Endometrial microvascular endothelial cells (primary cell): Measurements from ENCODE around the gene SETD4. TPM values are rescaled to one million over a fixed set of nuclear protein-coding genes. Genes with fewer than 3 reads are reported as not detected.
"Not testable (repeated sequence)": the region's sequence is repeated elsewhere in the genome, so short reads cannot be mapped to it uniquely, and the experiment has no call there.

Experiments used
- in situ Hi-C: cut with HindIII; loops from 2 replicates; pipeline ENCODE4 v1.10.0; 2017; ENCODE audit warnings: low sequenced_read_pairs, low pct_unique_long_range_greater_than_20kb; ENCODE audit errors: inconsistent ontology term
- total RNA-seq: library from RNA; depleted of rRNA; stranded (reverse); fragments of >200 nt; gene quantifications from one replicate; pipeline ENCODE4 v1.2.3, GENCODE V29; 2015; ENCODE audit errors: inconsistent ontology term

The SETD4 gene
- 25.9 TPM for total RNA-seq

- in situ Hi-C loops: no loop called here
These were observed at the start of gene SETD4 for GRCh38 chr21:36060159-36060921. SETD4 (minus strand) TSS chr21:36060526; CDS start chr21:36058888, 1,638 bp downstream.

- in situ Hi-C loops: no loop called here
These were observed 49.5 kb upstream of the SETD4 start for GRCh38 chr21:36109868-36110267.

DNA sequence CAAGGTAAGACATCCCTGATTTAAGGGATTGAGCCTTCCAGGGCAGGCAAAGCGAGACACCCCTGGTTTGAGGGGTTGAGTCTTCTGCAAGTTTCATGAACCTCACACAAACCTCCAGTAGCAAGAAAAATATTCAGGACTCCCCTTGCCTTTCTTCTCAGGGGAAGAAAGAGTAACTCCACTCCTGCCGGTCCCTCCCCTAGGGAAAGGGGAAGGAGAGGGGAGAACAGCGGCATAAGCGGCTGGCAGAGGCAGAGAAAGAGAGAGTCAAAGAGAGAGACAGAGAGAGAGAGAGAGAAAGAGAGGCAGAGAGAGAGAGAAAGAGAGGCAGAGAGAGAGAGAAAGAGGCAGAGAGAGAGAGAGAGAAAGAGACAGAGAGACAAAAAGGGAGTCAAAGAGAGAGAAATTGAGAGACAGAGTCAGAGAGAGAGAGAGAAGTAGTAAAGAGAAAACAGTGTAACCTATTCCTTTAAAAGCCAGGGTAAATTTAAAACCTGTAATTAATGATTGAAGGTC, 45.1 kb upstream of the SETD4 start:
- in situ Hi-C loops: no loop called here

GRCh38 chr21:36104317-36105300, 44.3 kb upstream of the SETD4 start:
- in situ Hi-C loops: no loop called here

GRCh38 chr21:36103434-36103833, 43.1 kb upstream of the SETD4 start:
- in situ Hi-C loops: no loop called here

DNA sequence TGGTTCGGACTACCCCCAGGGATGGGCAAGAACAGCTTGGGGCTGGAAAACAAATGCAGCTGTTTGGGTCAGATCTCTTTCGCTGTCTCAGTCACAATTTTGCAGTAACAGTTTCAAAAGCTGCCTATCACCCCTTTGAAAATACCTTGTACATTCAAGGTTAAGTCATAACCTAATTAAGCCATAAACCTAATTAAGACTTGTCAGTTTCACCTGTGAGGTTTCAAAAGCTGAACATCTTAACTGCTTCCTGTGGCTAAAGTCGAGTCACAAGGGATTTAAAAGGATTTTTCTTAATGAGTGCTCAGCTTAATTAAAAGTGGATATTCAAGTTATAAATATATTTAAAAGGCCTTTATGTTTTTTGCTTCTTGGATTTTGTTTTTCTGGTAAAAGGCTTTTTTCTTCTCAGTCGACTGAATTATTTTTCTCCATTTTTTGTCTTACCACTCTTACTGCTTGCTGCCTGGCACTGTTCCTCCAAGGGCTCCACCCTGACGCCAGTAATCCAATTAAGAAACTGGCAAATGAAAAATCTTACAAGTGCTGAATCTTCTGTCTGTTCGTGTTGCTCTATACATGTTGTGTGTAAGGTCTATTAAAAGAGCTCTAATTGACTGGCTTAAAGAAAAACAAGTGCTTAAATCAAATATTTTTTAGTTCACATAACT, 40.8 kb upstream of the SETD4 start:
- in situ Hi-C loops: no loop called here

DNA sequence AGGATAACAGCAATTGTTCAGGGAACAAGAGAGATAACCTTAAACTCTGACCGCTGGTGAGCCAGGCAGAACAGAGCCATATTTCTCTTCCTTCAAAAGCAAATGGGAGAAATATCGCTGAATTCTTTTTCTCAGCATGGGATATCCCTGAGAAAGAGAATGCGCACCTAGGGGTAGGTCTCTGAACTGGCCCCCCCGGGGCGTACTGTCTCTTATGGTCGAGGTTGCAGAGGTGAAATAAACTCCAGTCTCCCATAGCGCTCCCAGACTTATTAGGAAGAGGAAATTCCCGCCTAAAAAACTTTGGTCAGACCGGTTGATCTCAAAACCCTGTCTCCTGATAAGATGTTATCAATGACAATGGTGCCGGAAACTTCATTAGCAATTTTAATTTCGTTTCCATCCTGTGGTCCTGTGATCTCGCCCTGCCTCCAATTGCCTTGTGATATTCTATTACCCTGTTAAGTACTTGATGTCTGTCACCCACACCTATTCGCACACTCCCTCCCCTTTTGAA, 39.4 kb upstream of the SETD4 start:
- in situ Hi-C loops: not testable (repeated sequence)

- in situ Hi-C loops: no loop called here
These were observed 38.7 kb upstream of the SETD4 start for GRCh38 chr21:36099000-36099399.

DNA sequence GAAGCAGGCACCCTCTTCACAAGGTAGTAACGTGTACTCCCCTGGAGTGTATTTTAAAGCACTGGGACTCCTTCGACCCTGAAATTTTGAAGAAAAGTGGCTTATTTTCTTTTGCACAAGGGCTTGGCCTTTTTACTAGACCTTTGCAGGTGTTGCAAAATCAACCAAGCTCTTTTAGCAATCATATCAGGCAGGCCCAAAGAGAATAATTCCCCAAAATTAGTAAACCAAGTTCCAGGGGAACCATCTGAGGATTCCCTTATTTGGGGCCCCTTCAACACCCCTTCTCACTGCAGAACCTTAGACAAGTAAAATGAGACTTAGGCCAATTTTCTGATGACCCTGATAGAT, 37.8 kb upstream of the SETD4 start:
- in situ Hi-C loops: no loop called here

DNA sequence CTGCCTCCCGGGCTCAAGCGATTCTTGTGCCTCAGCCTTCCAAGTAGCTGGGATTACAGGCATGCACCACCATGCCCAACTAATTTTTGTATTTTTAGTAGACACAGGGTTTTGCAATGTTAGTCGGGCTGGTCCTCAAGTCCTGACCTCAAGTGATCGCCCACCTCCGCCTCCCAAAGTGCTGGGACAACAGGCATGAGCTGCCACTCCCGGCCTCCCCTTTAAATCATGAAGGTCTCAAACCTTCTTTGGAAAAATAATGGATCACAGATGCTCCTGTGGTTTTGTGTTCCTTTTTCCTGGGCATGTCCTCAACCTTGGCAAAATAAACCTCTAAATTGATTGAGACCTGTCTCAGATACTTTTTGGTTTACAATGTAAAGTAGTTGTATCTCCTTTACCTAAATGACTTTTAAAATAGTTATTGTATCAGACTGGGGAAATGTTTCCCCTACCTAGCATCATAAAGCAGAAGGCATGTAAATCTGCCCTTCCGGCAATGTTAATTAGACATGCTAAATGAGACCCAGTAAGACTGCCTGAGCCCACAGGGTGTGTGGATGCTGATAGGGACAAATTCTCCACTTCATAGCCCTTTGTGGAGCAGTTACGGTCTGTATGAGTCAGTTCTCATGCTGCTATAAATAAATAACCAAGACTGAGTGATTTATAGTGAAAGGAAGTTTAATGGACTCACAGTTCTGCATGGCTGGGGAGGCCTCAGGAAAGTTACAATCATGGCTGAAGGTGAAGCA, 37.3 kb upstream of the SETD4 start:
- in situ Hi-C loops: no loop called here

GRCh38 chr21:36096398-36097290, 36.3 kb upstream of the SETD4 start:
- in situ Hi-C loops: no loop called here

DNA sequence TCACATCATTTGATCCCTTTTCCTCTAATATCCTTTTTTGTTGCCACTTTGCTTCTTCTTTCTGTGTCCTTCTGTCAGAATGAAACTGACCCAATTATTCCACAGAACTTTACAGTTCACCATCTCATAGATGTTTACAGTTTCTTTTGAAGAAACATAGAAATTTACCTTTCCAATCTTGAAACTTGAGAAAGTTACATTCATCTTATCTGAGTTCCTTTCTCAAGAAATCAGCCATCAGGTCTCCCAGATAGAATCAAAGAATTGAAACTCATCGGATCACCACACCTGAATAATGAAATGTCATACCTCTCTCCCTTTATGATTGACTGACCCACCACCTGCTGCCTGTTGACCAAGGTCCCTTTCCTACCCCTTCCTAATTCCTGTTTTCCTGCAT, 33.2 kb upstream of the SETD4 start:
- in situ Hi-C loops: no loop called here

GRCh38 chr21:36092681-36093080, 32.4 kb upstream of the SETD4 start:
- in situ Hi-C loops: no loop called here

DNA sequence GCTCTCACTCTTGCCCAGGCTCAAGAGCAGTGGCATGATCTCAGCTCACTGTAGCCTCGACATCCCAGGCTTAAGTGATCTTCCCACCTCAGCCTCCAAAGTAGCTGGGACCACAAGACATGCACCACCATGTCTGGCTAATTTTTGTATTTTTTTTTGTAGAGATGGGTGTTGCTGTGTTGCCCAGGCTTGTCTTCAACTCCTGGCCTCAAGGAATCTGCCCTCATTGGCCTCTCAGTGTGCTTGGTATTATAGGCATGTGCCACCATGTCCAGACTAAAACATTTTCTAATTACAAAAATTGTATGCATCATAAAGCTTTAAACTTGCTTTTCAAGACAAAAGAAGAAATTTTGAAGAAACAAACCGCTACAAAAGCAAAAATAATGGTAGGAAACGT, 29.6 kb upstream of the SETD4 start:
- in situ Hi-C loops: no loop called here

- in situ Hi-C loops: no loop called here
These were observed 27.2 kb upstream of the SETD4 start for GRCh38 chr21:36087362-36088138.

- in situ Hi-C loops: no loop called here
These were observed 21.9 kb upstream of the SETD4 start for GRCh38 chr21:36082237-36082664.

DNA sequence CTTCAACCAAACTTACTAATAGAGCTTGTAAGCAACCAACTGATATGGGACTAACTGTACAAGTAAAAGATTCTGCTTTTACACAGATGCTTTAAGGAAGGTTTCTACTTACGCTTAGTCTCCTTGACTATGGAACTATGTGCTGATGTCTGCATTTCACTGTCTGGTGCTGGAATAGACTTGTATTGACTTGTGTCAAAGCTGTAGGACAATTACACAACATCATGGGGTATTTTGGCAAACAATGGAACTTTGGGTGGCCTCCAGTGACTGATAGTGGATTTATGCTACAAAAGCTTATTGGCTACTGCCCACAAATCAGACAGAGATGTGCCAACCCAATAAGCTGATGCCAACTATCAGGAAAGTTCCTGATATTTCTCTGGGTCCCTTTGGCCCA, 20.1 kb upstream of the SETD4 start:
- in situ Hi-C loops: no loop called here
